Spleen (tissue), 11 donors: Measurements from ENCODE around the gene SCNM1. TPM values are rescaled to one million over a fixed set of nuclear protein-coding genes. Genes with fewer than 3 reads are reported as not detected.
A peak's percentile ranks its signal among the peaks of the same experiment; 100 is the strongest.
"Not testable (repeated sequence)": the region's sequence is repeated elsewhere in the genome, so short reads cannot be mapped to it uniquely, and the experiment has no call there.

Experiments used
- DNase-seq: peaks from one replicate; pipeline ENCODE4 v3.0.0-alpha.2; 2020
- H3K27ac ChIP-seq, 8 donors: fragments of 200-600 bp; sonication (generic) in 7 of 8; 1 replicate in 4 of 8; 2 replicates in 4 of 8; pipeline versions ENCODE4 v1.5.0 to v1.8.0; 2016 to 2021; ENCODE audit warnings: inconsistent platforms in 4 of 8, mild to moderate bottlenecking in 4 of 8, moderate library complexity in 1 of 8
- H3K27me3 ChIP-seq, 7 donors: fragments of 200-600 bp; sonication (generic) in 6 of 7; replicated peaks in 1 of 7; 1 replicate in 4 of 7; 2 replicates in 3 of 7; pipeline versions ENCODE4 v1.5.0 to v1.8.0; 2016 to 2021; ENCODE audit warnings: inconsistent platforms in 3 of 7, mild to moderate bottlenecking in 1 of 7
- H3K36me3 ChIP-seq, 6 donors: fragments of 200-600 bp; sonication (generic) in 5 of 6; 1 replicate in 4 of 6; 2 replicates in 2 of 6; pipeline versions ENCODE4 v1.5.0 to v1.8.0; 2016 to 2021; ENCODE audit warnings: inconsistent platforms in 2 of 6
- H3K4me1 ChIP-seq, 6 donors: fragments of 200-600 bp; sonication (generic) in 5 of 6; 1 replicate in 3 of 6; 2 replicates in 3 of 6; pipeline versions ENCODE4 v1.5.0 to v1.8.0; 2016 to 2021; ENCODE audit warnings: inconsistent platforms in 3 of 6
- H3K4me3 ChIP-seq, 8 donors: fragments of 200-600 bp; sonication (generic) in 7 of 8; 1 replicate in 4 of 8; 2 replicates in 4 of 8; pipeline versions ENCODE4 v1.5.0 to v1.8.0; 2016 to 2021; ENCODE audit warnings: inconsistent platforms in 4 of 8, mild to moderate bottlenecking in 4 of 8, moderate library complexity in 2 of 8
- H3K9me3 ChIP-seq, 8 donors: fragments of 200-600 bp; sonication (generic) in 7 of 8; 1 replicate in 4 of 8; 2 replicates in 4 of 8; pipeline versions ENCODE4 v1.5.0 to v1.8.0; 2016 to 2021; ENCODE audit warnings: inconsistent platforms in 4 of 8
- CTCF ChIP-seq, 11 experiments: fragments of 200-600 bp in 7 of 11; fragments of 450-650 bp in 4 of 11; sonication (generic) in 4 of 11; IDR thresholded peaks in 8 of 11; conservative IDR thresholded peaks in 3 of 11; 1 replicate in 7 of 11; 2 replicates in 4 of 11; pipeline versions ENCODE4 v1.4.0 to v1.8.0; 2016 to 2021; ENCODE audit warnings: antibody characterized with exemption in 11 of 11, inconsistent platforms in 4 of 11, mild to moderate bottlenecking in 1 of 11
- POLR2A ChIP-seq, 3 donors: fragments of 450-650 bp; IDR thresholded peaks; one replicate each; pipeline ENCODE4 v1.5.1; 2017; ENCODE audit warnings: antibody characterized with exemption in 3 of 3, mild to moderate bottlenecking in 1 of 3
- POLR2AphosphoS5 ChIP-seq, 3 donors: sonication (generic); formaldehyde crosslinking; IDR thresholded peaks; one replicate each; pipeline ENCODE4 v1.5.1; 2017; ENCODE audit warnings: antibody characterized with exemption in 3 of 3
- WGBS, 5 donors: extraction: QIAGEN DNeasy Blood & Tissue Kit in 3 of 5; methylation state at CpG; one replicate each; pipeline versions ENCODE4 v1.1.5 to v1.1.7; 2013 to 2018; 5-methylcytosine and 5-hydroxymethylcytosine counted together
- intact Hi-C: fragments of 100-400 bp; cut with DNase I; formaldehyde crosslinking; loops from one replicate; pipeline ENCODE4 v1.15.0; 2023; ENCODE audit warnings: low total_unique reads
- polyA plus RNA-seq, 3 donors: library from polyadenylated mRNA; stranded (reverse); fragments of 200-250 nt; gene quantifications; one replicate each; pipeline ENCODE4 v1.2.1, GENCODE V29; 2013
- total RNA-seq, 7 donors: library from RNA; depleted of rRNA in 3 of 7; stranded (reverse); fragments of >200 nt in 3 of 7; fragmentation: NEBNext Ultra II Directional in 4 of 7; extraction: Animal tissue kit (Norgen Biotek cat#: 25700) in 4 of 7; gene quantifications; one replicate each; pipeline versions ENCODE4 v1.1.0 to v1.2.1, GENCODE V29; 2016 to 2021
- donor health status: healthy with polysubstance abuse.
- donor health status: DM: no; HTN: no; CAD: no; lungs with moderate emphysema.
- donor health status: DM: no; HTN: no; CAD: no.
- donor health status: Bipolar disorder and iron deficiency.
- donor health status: healthy.
- donor health status: DM: no; HTN: no; CAD: no.
- donor health status: DM: yes; HTN: yes; CAD: no.

SCNM1 gene
- total and polyA plus RNA-seq, 10 donors = 36.2 to 96.2 (median 49.8) TPM

- Histone ChIP-seq H3K27me3 (no peaks in the 10 kb centered on the region), H3K36me3 (no peaks in the 10 kb centered on the region), H3K27ac (no peak overlapping the region), H3K9me3 (no peaks in the 10 kb centered on the region), H3K4me1 (peaks cover 16 to 48% (median 35%) of the 10 kb centered on the region in 6 donors), H3K4me3 (no peak overlapping the region)
- DNase-seq = peak; percentile 10
- intact Hi-C loops = no loop called here
- TF ChIP-seq POLR2AphosphoS5 (IDR thresholded peaks at IDR 0.05) (no peak), CTCF (IDR thresholded peaks at IDR 0.05 in 8 of 11, conservative IDR thresholded peaks at IDR 0.05 in 3 of 11) (no peak), POLR2A (IDR thresholded peaks at IDR 0.05) (no peak)
- 75 to 83% (median 79%) methylated on average over 7 of the region's 7 CpGs for WGBS, 5 donors
Observed at GRCh38 chr1:151192047-151192446, 26.1 kb downstream of the SCNM1 start.

GRCh38 chr1:151193304-151193703, 27.4 kb downstream of the SCNM1 start:
- H3K36me3 ChIP-seq = no peaks in the 10 kb centered on the region
- no peaks in the 10 kb centered on the region for H3K9me3 ChIP-seq
- 72 to 83% (median 75%) methylated on average over 6 of the region's 6 CpGs for WGBS, 5 donors
- intact Hi-C loops = no loop called here
- H3K4me1 ChIP-seq = peaks cover 11 to 46% (median 34%) of the 10 kb centered on the region in 6 donors
- H3K4me3 ChIP-seq = no peak overlapping the region
- H3K27ac ChIP-seq = no peak overlapping the region
- no peaks in the 10 kb centered on the region for H3K27me3 ChIP-seq
- TF ChIP-seq CTCF (IDR thresholded peaks at IDR 0.05 in 8 of 11, conservative IDR thresholded peaks at IDR 0.05 in 3 of 11) = no peak
- no peak for TF ChIP-seq POLR2AphosphoS5 (IDR thresholded peaks at IDR 0.05)
- peak; percentile 23 for DNase-seq

GRCh38 chr1:151193856-151194255, 27.9 kb downstream of the SCNM1 start:
- no peak overlapping the region for H3K27ac ChIP-seq
- intact Hi-C loops = no loop called here
- TF ChIP-seq POLR2A (IDR thresholded peaks at IDR 0.05) = no peak
- no peak for TF ChIP-seq POLR2AphosphoS5 (IDR thresholded peaks at IDR 0.05)
- TF ChIP-seq CTCF (IDR thresholded peaks at IDR 0.05 in 8 of 11, conservative IDR thresholded peaks at IDR 0.05 in 3 of 11) = no peak
- no peaks in the 10 kb centered on the region for H3K9me3 ChIP-seq
- no peak overlapping the region for H3K4me3 ChIP-seq
- no peak for DNase-seq
- no peaks in the 10 kb centered on the region for H3K36me3 ChIP-seq
- H3K27me3 ChIP-seq = no peaks in the 10 kb centered on the region
- 82 to 94% (median 88%) methylated on average over 1 of the region's 1 CpG for WGBS, 5 donors
- peaks cover 5 to 41% (median 29%) of the 10 kb centered on the region in 6 donors for H3K4me1 ChIP-seq

GRCh38 chr1:151194894-151195594, 29.1 kb downstream of the SCNM1 start:
- H3K4me1 ChIP-seq = peaks cover 5 to 43% (median 31%) of the 10 kb centered on the region in 6 donors
- DNase-seq = peak; percentile 60
- peak overlapping the region in 3 of 8 donors; percentile 63 to 75 (median 75) for H3K27ac ChIP-seq
- 77 to 85% (median 79%) methylated on average over 17 of the region's 17 CpGs for WGBS, 5 donors
- not testable (repeated sequence) for H3K27me3 ChIP-seq, H3K36me3 ChIP-seq, H3K9me3 ChIP-seq
- intact Hi-C loops = loop anchor here (5.0 kb wide), 1 partner anchor 57 kb away; the partner anchor contains the start of gene PSMD4
- H3K4me3 ChIP-seq = peak overlapping the region in 1 of 8 donors; percentile 37
